ENCODE data around the gene MARS1.

DNA sequence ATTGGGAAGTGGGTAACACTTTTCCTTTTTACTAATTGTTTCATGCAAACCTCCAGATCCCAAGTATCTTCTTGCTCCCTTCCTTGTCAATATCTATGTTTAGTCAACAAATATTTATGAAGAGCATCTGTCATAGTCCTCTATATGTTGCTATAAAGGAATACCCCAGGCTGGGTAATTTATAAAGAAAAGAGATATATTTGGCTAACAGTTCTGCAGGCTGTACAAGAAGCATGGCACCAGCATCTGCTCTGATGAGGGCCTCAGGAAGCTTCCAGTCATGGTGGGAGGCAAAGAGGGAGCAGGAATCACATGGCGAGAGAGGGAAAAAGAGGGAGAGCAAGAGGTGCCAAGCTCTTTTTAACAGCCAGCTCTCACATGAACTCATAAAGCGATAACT lies 66.6 kb downstream of the MARS1 start:
- TF ChIP-seq CTCF (IDR thresholded peaks at IDR 0.05) = no peak
- TF ChIP-seq POLR2A (IDR thresholded peaks at IDR 0.05) = no peak

Measured in esophagus squamous epithelium (tissue), 4 donors.